GM10266 (cell line): Measurements from ENCODE around the gene CDKL5.

Experiments
- DNase-seq: peaks from one replicate; pipeline ENCODE4 v3.0.0; 2012; ENCODE audit errors: extremely low spot score
- CTCF ChIP-seq: IDR thresholded peaks from 2 replicates; pipeline ENCODE4 v1.5.1; 2012; ENCODE audit warnings: mild to moderate bottlenecking, low read depth; ENCODE audit not compliant: control insufficient read depth, insufficient read depth; ENCODE audit errors: missing control alignments

CDKL5 gene

GRCh38 chrX:18701621-18702361 is 276.4 kb downstream of the CDKL5 start:
- no peak for DNase-seq
- no peak for TF ChIP-seq CTCF

GRCh38 chrX:18702362-18703195 is 277.2 kb downstream of the CDKL5 start:
- no peak for TF ChIP-seq CTCF
- DNase-seq: no peak
